PC-9 (cell line): Measurements from ENCODE around the gene PRKG1. TPM values are rescaled to one million over a fixed set of nuclear protein-coding genes. Genes with fewer than 3 reads are reported as not detected.

Source experiments
- BruUV-seq: library from RNA; stranded (reverse); fragments of 400-500 nt; replicated peaks from 2 replicates; lab custom pipeline; 2021; lab: Mats Ljungman, UMichigan
- CTCF ChIA-PET: fragments of 300-600 bp; sonication (Branson Sonifier 250); formaldehyde crosslinking; loops from one replicate; lab custom pipeline; 2022; ENCODE audit warnings: antibody characterized with exemption; lab: Charles Lee
- POLR2A ChIA-PET: fragments of 300-600 bp; sonication (Branson Sonifier 250); formaldehyde crosslinking; loops from one replicate; lab custom pipeline; 2022; ENCODE audit warnings: antibody characterized with exemption; ENCODE audit not compliant: unreplicated experiment; lab: Charles Lee
- DNase-seq, 2 experiments: peaks; one replicate each; pipeline versions ENCODE4 v3.0.0 to v3.0.0-alpha.2; 2015 to 2022; ENCODE audit warnings: mixed read lengths in 1 of 2
- H2AFZ ChIP-seq: fragments of 200-600 bp; sonication (generic); 2 replicates; pipeline ENCODE4 v1.8.1; 2017; ENCODE audit warnings: antibody characterized with exemption
- H3F3A ChIP-seq: fragments of 200-600 bp; sonication (generic); 2 replicates; pipeline ENCODE4 v1.8.1; 2017; ENCODE audit warnings: antibody characterized with exemption, mild to moderate bottlenecking, low read depth; ENCODE audit not compliant: insufficient read depth
- H3K27ac ChIP-seq: fragments of 200-600 bp; sonication (generic); 2 replicates; pipeline ENCODE4 v1.6.1; 2016; ENCODE audit warnings: mixed run types
- H3K27me3 ChIP-seq: fragments of 200-600 bp; sonication (generic); 2 replicates; pipeline ENCODE4 v1.6.1; 2016; ENCODE audit warnings: low read depth, mixed run types; ENCODE audit not compliant: insufficient read depth
- H3K36me3 ChIP-seq: fragments of 200-600 bp; sonication (generic); 2 replicates; pipeline ENCODE4 v1.6.1; 2016; ENCODE audit warnings: low read depth, mixed run types
- H3K4me1 ChIP-seq: fragments of 200-600 bp; sonication (generic); replicated peaks from 2 replicates; pipeline ENCODE4 v1.6.1; 2016; ENCODE audit warnings: mixed run types; ENCODE audit not compliant: insufficient read depth
- H3K4me2 ChIP-seq: fragments of 200-600 bp; sonication (generic); 2 replicates; pipeline ENCODE4 v1.6.1; 2017; ENCODE audit warnings: mixed run types
- H3K4me3 ChIP-seq: fragments of 200-600 bp; sonication (generic); 2 replicates; pipeline ENCODE4 v1.6.1; 2016; ENCODE audit warnings: mixed run types
- H3K79me2 ChIP-seq: fragments of 200-600 bp; sonication (generic); 2 replicates; pipeline ENCODE4 v1.6.1; 2017; ENCODE audit warnings: low read depth, mixed run types
- H3K9me2 ChIP-seq: fragments of 200-600 bp; sonication (generic); 2 replicates; pipeline ENCODE4 v1.8.1; 2017; ENCODE audit warnings: mild to moderate bottlenecking; ENCODE audit not compliant: insufficient read depth
- H3K9me3 ChIP-seq: fragments of 200-600 bp; sonication (generic); 2 replicates; pipeline ENCODE4 v1.8.1; 2016; ENCODE audit warnings: low read depth; ENCODE audit not compliant: insufficient read depth
- H4K20me1 ChIP-seq: fragments of 200-600 bp; sonication (generic); 2 replicates; pipeline ENCODE4 v1.8.1; 2017; ENCODE audit not compliant: insufficient read depth
- EZH2 ChIP-seq: fragments of 200-600 bp; sonication (generic); IDR thresholded peaks from 2 replicates; pipeline ENCODE4 v1.8.0; 2017; ENCODE audit warnings: antibody characterized with exemption, low read depth
- intact Hi-C: fragments of 100-400 bp; cut with micrococcal nuclease; formaldehyde crosslinking; loops from one replicate; pipeline ENCODE4 v1.10.0; 2022; ENCODE audit not compliant: unreplicated experiment
- total RNA-seq: library from RNA; stranded (reverse); gene quantifications from 2 replicates; pipeline ENCODE4 v1.2.3, GENCODE V29; 2021
- TF ChIP-seq, protein P1 (sequence below): fragments of 200-600 bp; sonication (generic); conservative IDR thresholded peaks from 2 replicates; pipeline ENCODE4 v1.6.1; 2017; ENCODE audit warnings: mixed run types, antibody characterized with exemption, mild to moderate bottlenecking, moderate library complexity

The PRKG1 gene
- total RNA-seq, 1 experiment from 2014 or later = 0.70 TPM

GRCh38 chr10:51224671-51225161 lies 150.4 kb downstream of the PRKG1 start:
- no peak for DNase-seq
- POLR2A ChIA-PET = no interaction called here
- H3K9me2 ChIP-seq = no peaks in the 10 kb centered on the region
- H3K36me3 ChIP-seq = no peaks in the 10 kb centered on the region
- H3K27ac ChIP-seq = no peak overlapping the region
- 0 out of 2 replicates have a peak overlapping the region, but pooled peaks have one; percentile 0 for H3K4me2 ChIP-seq
- TF ChIP-seq, protein P1, sequence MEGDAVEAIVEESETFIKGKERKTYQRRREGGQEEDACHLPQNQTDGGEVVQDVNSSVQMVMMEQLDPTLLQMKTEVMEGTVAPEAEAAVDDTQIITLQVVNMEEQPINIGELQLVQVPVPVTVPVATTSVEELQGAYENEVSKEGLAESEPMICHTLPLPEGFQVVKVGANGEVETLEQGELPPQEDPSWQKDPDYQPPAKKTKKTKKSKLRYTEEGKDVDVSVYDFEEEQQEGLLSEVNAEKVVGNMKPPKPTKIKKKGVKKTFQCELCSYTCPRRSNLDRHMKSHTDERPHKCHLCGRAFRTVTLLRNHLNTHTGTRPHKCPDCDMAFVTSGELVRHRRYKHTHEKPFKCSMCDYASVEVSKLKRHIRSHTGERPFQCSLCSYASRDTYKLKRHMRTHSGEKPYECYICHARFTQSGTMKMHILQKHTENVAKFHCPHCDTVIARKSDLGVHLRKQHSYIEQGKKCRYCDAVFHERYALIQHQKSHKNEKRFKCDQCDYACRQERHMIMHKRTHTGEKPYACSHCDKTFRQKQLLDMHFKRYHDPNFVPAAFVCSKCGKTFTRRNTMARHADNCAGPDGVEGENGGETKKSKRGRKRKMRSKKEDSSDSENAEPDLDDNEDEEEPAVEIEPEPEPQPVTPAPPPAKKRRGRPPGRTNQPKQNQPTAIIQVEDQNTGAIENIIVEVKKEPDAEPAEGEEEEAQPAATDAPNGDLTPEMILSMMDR = no peak
- no peak for TF ChIP-seq EZH2
- no peaks in the 10 kb centered on the region for H3K9me3 ChIP-seq
- no peaks in the 10 kb centered on the region for H3K4me1 ChIP-seq
- no TSS peak for BruUV-seq
- intact Hi-C loops = no loop called here
- H3K79me2 ChIP-seq = no peaks in the 10 kb centered on the region
- no peak overlapping the region for H2AFZ ChIP-seq
- no peak overlapping the region for H3K4me3 ChIP-seq
- no peaks in the 10 kb centered on the region for H4K20me1 ChIP-seq
- CTCF ChIA-PET = no interaction called here
- no peaks in the 10 kb centered on the region for H3K27me3 ChIP-seq
- H3F3A ChIP-seq = no peaks in the 10 kb centered on the region

DNA sequence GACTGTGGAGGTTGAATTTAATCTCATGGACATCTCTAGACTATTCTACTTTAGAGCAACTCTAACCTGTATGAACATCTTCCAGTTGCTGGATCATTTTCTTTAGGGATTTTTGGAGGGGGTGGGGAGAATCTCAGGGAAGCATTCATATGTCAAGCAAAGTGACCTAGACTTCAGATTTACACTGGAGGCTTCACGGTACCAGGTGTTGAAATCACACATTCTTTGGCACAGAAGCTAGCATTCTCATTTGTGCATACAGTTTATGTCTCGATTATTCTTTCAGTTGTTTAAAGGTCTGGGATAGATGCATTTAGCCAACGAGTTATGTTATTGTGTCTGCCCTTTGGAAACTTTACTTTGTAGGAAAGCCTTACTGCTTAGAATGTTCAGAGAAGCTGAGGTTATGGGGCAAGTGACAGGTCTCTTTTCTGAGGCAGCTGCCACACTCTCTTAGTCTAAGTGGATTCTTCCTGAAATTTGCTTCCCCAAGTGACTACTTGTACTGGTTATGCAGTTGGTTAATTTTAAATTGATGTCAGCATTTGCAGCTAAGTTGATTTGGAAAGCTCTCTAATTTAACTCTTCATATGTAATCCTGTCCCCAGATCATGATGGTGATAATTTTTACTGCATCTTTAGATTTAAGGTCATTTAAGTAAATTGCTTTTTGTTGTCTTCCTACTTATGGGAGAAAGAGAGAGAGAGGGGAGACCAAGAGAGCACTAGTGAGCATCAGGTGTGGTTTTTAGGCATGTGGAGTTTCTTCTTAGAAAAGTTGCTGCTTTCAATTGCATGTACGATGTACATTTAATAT lies 153.8 kb downstream of the PRKG1 start:
- Histone ChIP-seq H3K4me2 (no peak overlapping the region), H3K36me3 (no peaks in the 10 kb centered on the region), H3K4me3 (no peak overlapping the region), H3K27me3 (no peaks in the 10 kb centered on the region), H3F3A (no peaks in the 10 kb centered on the region), H3K9me2 (no peaks in the 10 kb centered on the region), H3K9me3 (no peaks in the 10 kb centered on the region), H3K79me2 (no peaks in the 10 kb centered on the region), H3K27ac (no peak overlapping the region), H3K4me1 (no peaks in the 10 kb centered on the region), H2AFZ (no peak overlapping the region), H4K20me1 (no peaks in the 10 kb centered on the region)
- BruUV-seq = no TSS peak
- DNase-seq = no peak
- no peak for TF ChIP-seq EZH2
- TF ChIP-seq, protein P1 = no peak
- POLR2A ChIA-PET = no interaction called here
- intact Hi-C loops = no loop called here
- CTCF ChIA-PET = no interaction called here

- Histone ChIP-seq H3K4me2 (no peak overlapping the region), H3K9me2 (no peaks in the 10 kb centered on the region), H3K4me3 (no peak overlapping the region), H3K9me3 (no peaks in the 10 kb centered on the region), H3K27me3 (no peaks in the 10 kb centered on the region), H3K27ac (no peak overlapping the region), H3F3A (no peaks in the 10 kb centered on the region), H3K79me2 (no peaks in the 10 kb centered on the region), H3K36me3 (no peaks in the 10 kb centered on the region), H4K20me1 (no peaks in the 10 kb centered on the region), H3K4me1 (no peaks in the 10 kb centered on the region), H2AFZ (no peak overlapping the region)
- ChIA-PET POLR2A (no interaction called here), CTCF (no interaction called here)
- no TSS peak for BruUV-seq
- no peak for DNase-seq
- intact Hi-C loops = no loop called here
- TF ChIP-seq, protein P1 = no peak
- no peak for TF ChIP-seq EZH2
Measured at GRCh38 chr10:51228714-51229100, 154.4 kb downstream of the PRKG1 start.
